ENCODE results near the gene ZNF324. TPM values are rescaled to one million over a fixed set of nuclear protein-coding genes. Genes with fewer than 3 reads are reported as not detected.

ZNF324 gene
- total RNA-seq, 1 donor from 2014 or later: 9.2 TPM

Other genes with a start within 250 kb of the ZNF324 start
- 20.0 TPM for gene ZNF544, start 238.2 kb upstream of the ZNF324 start, total RNA-seq
- 2.9 TPM for gene ZNF8, start 188.1 kb upstream of the ZNF324 start, total RNA-seq
- gene ERVK3-1, start 161.7 kb upstream of the ZNF324 start, total RNA-seq: 18.6 TPM
- gene ZSCAN22, start 140.1 kb upstream of the ZNF324 start, total RNA-seq: 2.5 TPM
- 3.5 TPM for gene A1BG, start 113.6 kb upstream of the ZNF324 start, total RNA-seq
- gene ZNF497, start 104.3 kb upstream of the ZNF324 start, total RNA-seq: 1.1 TPM
- 2.7 TPM for gene ZNF837, start 86.0 kb upstream of the ZNF324 start, total RNA-seq
- gene RPS5, start 79.8 kb upstream of the ZNF324 start, total RNA-seq: 1,223 TPM
- 14.7 TPM for gene RNF225, start 71.4 kb upstream of the ZNF324 start, total RNA-seq
- 6.5 TPM for gene ZNF584, start 58.4 kb upstream of the ZNF324 start, total RNA-seq
- gene ZNF132, start 26.9 kb upstream of the ZNF324 start, total RNA-seq: 1.0 TPM
- gene ZNF324B, start 15.5 kb upstream of the ZNF324 start, total RNA-seq: 6.0 TPM
- 4.7 TPM for gene ZNF446, start 9.3 kb downstream of the ZNF324 start, total RNA-seq
- gene SLC27A5, start 44.9 kb downstream of the ZNF324 start, total RNA-seq: 6.4 TPM
- 8.0 TPM for gene ZBTB45, start 52.7 kb downstream of the ZNF324 start, total RNA-seq
- 204 TPM for gene TRIM28, start 77.0 kb downstream of the ZNF324 start, total RNA-seq
- gene CHMP2A, start 88.0 kb downstream of the ZNF324 start, total RNA-seq: 98.8 TPM
- gene UBE2M, start 91.5 kb downstream of the ZNF324 start, total RNA-seq: 52.8 TPM
- gene MZF1, start 106.3 kb downstream of the ZNF324 start, total RNA-seq: 9.4 TPM